ENCODE results near the gene GABRR3.

Gene GABRR3

DNA sequence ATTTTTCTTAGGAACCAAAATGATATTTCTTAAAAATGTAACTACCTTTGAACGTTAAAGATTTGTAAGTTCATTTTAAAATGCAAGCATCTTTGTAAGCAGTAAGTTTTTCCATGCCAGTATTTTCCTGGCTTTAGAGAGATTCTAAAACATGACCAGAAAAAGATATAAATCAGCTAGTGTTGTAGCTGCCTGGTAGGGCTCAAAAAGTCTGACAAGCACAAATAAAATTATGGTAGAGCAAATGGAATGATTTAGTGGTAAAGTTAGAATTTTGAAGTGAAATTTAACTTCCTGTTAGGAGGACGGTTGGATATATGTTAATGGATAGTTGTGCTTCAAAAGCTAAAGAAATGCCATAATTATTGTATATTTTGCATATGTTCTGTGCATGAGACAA is 29.7 kb downstream of the GABRR3 start:
- ChIA-PET CTCF (interaction anchor here (0.6 kb wide), 1 partner anchor 17 kb away, joined by 7 read pairs; no protein-coding TSS in a partner anchor), POLR2A (ENCODE audit: low non-redundant PET) (no interaction called here)
- H3K27ac ChIP-seq, result no peak overlapping the region
- no peak for TF ChIP-seq CTCF (conservative IDR thresholded peaks at IDR 0.05; ENCODE audit: low read depth)
- no peak for DNase-seq (ENCODE audit: low spot score)

DNA sequence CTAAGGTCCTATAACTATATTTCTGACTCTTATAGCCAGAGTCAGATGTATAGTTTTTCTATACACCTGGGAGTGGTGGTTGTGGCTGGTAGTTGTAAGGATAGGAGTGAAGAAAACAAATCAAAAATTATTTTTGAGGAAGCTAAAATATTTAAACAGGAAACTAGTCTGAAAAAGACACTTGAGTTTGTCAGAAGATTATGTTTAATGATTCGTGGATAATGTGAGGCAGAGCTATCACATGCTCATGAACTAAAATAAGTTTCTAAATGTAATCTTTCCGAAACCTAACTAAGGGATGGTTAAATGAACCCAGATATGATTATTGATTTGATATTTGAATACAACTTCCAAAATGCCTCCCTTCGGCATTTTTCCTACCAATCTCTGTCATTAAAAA is 30.4 kb downstream of the GABRR3 start:
- TF ChIP-seq CTCF (conservative IDR thresholded peaks at IDR 0.05; ENCODE audit: low read depth), result no peak
- no peak for DNase-seq (ENCODE audit: low spot score)
- no peak overlapping the region for H3K27ac ChIP-seq
- ChIA-PET CTCF (interaction anchor here (0.6 to 0.7 kb wide), 2 partner anchors 18 to 885 kb away, joined by 3 to 7 read pairs; no protein-coding TSS in a partner anchor), POLR2A (ENCODE audit: low non-redundant PET) (no interaction called here)

- POLR2A ChIA-PET (ENCODE audit: low non-redundant PET), result no interaction called here
Measured at GRCh38 chr3:98003306-98003969, 31.7 kb downstream of the GABRR3 start.

DNA sequence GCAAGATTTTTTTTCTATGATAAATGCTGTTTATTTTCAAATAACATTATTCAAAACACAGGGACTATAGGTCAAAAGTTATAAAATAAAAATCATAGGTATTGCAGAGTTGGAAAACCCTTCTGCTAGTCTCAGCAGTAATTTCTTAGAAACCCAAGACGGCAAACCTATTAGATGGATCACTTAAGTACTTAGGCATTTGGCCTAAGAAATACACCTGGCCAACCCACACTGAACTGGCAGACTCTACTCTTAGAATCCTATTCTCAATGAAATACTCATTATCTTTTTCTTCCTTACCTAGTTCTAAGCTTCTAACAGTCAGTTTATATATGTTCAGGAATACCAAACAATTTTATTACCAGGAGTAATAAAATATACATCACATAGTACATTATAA is 32.4 kb downstream of the GABRR3 start:
- DNase-seq (ENCODE audit: low spot score), result no peak
- no peak for TF ChIP-seq CTCF (conservative IDR thresholded peaks at IDR 0.05; ENCODE audit: low read depth)
- H3K27ac ChIP-seq, result no peak overlapping the region
- ChIA-PET POLR2A (ENCODE audit: low non-redundant PET) (no interaction called here), CTCF (no interaction called here)

More at GRCh38 chr3:98003306-98003969, 31.7 kb downstream of the GABRR3 start:
- no peak for TF ChIP-seq CTCF (conservative IDR thresholded peaks at IDR 0.05; ENCODE audit: low read depth)
- CTCF ChIA-PET, result no interaction called here
- DNase-seq (ENCODE audit: low spot score), result no peak
- no peak overlapping the region for H3K27ac ChIP-seq

DNA sequence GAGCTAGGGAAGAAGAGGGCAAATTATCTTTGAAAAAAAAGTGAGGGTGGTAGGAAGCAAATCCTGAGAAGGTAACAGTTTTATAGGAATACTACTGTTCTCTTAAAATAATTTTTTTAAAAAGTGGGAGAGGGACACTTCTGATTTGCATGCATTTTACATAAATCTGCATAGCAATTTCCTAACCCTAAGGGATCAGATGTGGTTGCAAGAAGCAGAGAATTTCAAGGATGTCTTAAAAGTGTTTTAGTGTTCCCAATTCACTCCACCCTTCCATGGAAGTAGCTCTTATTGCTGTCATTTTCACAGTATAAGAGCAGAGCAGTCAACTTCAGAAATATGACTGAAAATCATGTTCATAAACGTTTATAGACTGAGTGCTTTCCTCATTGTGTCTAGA is 35.1 kb downstream of the GABRR3 start:
- TF ChIP-seq CTCF (conservative IDR thresholded peaks at IDR 0.05; ENCODE audit: low read depth), result no peak
- DNase-seq (ENCODE audit: low spot score), result no peak
- ChIA-PET CTCF (interaction anchor here (0.5 kb wide), 1 partner anchor 171 kb away, joined by 4 read pairs; no protein-coding TSS in a partner anchor), POLR2A (ENCODE audit: low non-redundant PET) (no interaction called here)
- H3K27ac ChIP-seq, result no peak overlapping the region

GRCh38 chr3:97999103-97999502 is 36.0 kb downstream of the GABRR3 start:
- CTCF ChIA-PET, result no interaction called here

More at GRCh38 chr3:97999103-97999502, 36.0 kb downstream of the GABRR3 start:
- POLR2A ChIA-PET (ENCODE audit: low non-redundant PET), result no interaction called here
- no peak overlapping the region for H3K27ac ChIP-seq
- TF ChIP-seq CTCF (conservative IDR thresholded peaks at IDR 0.05; ENCODE audit: low read depth), result no peak
- DNase-seq (ENCODE audit: low spot score), result no peak

Measured in RWPE1 (cell line).